ENCODE data around the gene HPSE2.
"Not testable (repeated sequence)": the region's sequence is repeated elsewhere in the genome, so short reads cannot be mapped to it uniquely, and the experiment has no call there.

Gene HPSE2

GRCh38 chr10:99007457-99007856 is 228.2 kb downstream of the HPSE2 start:
- Mint-ChIP-seq H3K27me3 (ENCODE audit: low read depth) (no peaks in the 10 kb centered on the region), H3K36me3 (ENCODE audit: low read depth) (no peaks in the 10 kb centered on the region), H3K27ac (no peak overlapping the region), H3K4me1 (ENCODE audit: low read depth) (no peaks in the 10 kb centered on the region), H3K9me3 (peaks cover 27% of the 10 kb centered on the region), H3K4me3 (no peak overlapping the region)
- no peak for DNase-seq (ENCODE audit: low spot score)

GRCh38 chr10:99005254-99005653 is 230.4 kb downstream of the HPSE2 start:
- no peak overlapping the region for H3K27ac Mint-ChIP-seq
- H3K4me3 Mint-ChIP-seq, result no peak overlapping the region
- H3K9me3 Mint-ChIP-seq, result peaks cover 27% of the 10 kb centered on the region
- H3K27me3 Mint-ChIP-seq (ENCODE audit: low read depth), result no peaks in the 10 kb centered on the region
- DNase-seq (ENCODE audit: low spot score), result no peak
- no peaks in the 10 kb centered on the region for H3K36me3 Mint-ChIP-seq (ENCODE audit: low read depth)
- no peaks in the 10 kb centered on the region for H3K4me1 Mint-ChIP-seq (ENCODE audit: low read depth)

DNA sequence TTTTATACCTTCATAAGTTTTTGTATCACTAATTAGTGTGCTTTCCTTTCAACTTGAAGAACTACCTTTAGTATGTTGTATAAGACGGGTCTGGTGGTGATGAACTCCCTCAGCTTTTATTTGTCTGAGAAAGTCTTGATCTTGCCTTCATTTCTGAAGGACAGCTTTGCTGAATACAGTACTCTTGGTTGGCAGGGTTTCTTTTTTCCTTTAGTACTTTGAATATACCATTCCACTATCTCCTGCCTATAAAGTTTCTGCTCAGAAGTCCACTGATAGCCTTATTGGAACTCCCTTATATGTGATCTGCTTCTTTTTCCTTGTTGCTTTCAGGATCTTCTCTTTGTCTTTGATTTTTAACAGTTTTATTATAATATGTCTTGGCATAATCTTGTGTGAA is 230.9 kb downstream of the HPSE2 start:
- Mint-ChIP-seq H3K9me3 (peaks cover 27% of the 10 kb centered on the region), H3K36me3 (ENCODE audit: low read depth) (no peaks in the 10 kb centered on the region), H3K27ac (no peak overlapping the region), H3K4me1 (ENCODE audit: low read depth) (no peaks in the 10 kb centered on the region), H3K27me3 (ENCODE audit: low read depth) (no peaks in the 10 kb centered on the region), H3K4me3 (no peak overlapping the region)
- DNase-seq (ENCODE audit: low spot score), result no peak

DNA sequence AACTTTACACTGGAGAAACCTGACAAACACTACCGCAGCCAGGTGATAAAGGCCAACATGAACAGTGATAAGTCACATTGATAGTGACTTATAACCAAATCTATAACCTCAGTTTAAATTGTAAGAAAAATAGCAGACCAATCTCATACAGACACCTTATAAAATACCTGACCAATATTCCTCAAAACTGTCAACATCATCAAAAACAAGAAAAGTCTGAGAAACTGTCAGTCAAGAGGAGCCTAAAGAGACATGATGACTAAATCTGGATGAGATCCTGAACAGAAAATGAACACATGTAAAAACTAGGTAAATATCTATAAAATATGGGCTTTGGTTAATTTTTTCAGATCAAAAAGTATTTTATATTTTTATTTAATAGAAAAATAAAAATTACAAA is 233.3 kb downstream of the HPSE2 start:
- Mint-ChIP-seq H3K9me3 (peaks cover 27% of the 10 kb centered on the region), H3K27me3 (ENCODE audit: low read depth) (no peaks in the 10 kb centered on the region), H3K36me3 (ENCODE audit: low read depth) (no peaks in the 10 kb centered on the region)

DNA sequence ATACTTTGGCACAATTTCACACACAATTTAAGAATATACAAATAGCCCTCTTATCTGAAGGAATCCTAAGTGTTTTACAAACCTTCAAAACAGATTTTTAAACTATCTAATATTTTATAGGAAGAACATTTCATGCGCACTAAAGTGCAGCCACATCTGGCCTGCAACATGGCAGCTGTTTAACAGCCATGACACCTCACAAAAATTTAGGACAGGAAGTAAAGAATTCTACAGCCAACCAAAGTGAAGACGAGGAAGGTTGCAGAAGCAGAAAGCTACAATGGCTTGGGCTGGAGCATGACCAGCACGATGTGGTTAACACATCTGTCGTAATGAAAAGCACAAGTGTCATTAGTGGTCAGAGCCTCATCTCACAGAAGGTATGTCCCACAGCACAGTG is 238.1 kb downstream of the HPSE2 start:
- Mint-ChIP-seq H3K4me1 (ENCODE audit: low read depth) (no peaks in the 10 kb centered on the region), H3K36me3 (ENCODE audit: low read depth) (no peaks in the 10 kb centered on the region), H3K4me3 (no peak overlapping the region), H3K27ac (no peak overlapping the region), H3K9me3 (no peaks in the 10 kb centered on the region), H3K27me3 (ENCODE audit: low read depth) (no peaks in the 10 kb centered on the region)
- DNase-seq (ENCODE audit: low spot score), result no peak

More for the DNA sequence above, 233.3 kb downstream of the HPSE2 start:
- no peak for DNase-seq (ENCODE audit: low spot score)
- no peak overlapping the region for H3K4me3 Mint-ChIP-seq
- H3K27ac Mint-ChIP-seq, result no peak overlapping the region
- H3K4me1 Mint-ChIP-seq (ENCODE audit: low read depth), result no peaks in the 10 kb centered on the region

GRCh38 chr10:98994030-98994429 is 241.6 kb downstream of the HPSE2 start:
- Mint-ChIP-seq H3K9me3 (no peaks in the 10 kb centered on the region), H3K27ac (no peak overlapping the region), H3K4me3 (no peak overlapping the region), H3K4me1 (ENCODE audit: low read depth) (no peaks in the 10 kb centered on the region), H3K36me3 (ENCODE audit: low read depth) (no peaks in the 10 kb centered on the region), H3K27me3 (ENCODE audit: low read depth) (no peaks in the 10 kb centered on the region)
- DNase-seq (ENCODE audit: low spot score), result no peak

DNA sequence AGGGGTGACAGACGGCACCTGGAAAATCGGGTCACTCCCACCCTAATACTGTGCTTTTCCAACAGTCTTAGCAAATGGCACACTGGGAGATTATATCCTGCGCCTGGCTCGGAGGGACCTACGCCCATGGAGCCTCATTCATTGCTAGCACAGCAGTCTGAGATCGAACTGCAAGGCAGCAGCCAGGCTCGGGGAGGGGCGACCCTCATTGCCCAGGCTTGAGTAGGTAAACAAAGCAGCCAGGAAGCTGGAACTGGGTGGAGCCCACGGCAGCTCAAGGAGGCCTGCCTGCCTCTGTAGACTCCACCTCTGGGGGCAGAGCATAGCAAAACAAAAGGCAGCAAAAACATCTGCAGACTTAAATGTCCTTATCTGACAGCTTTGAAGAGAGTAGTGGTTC is 251.9 kb downstream of the HPSE2 start:
- not testable (repeated sequence) for H3K4me1 Mint-ChIP-seq (ENCODE audit: low read depth); H3K9me3 Mint-ChIP-seq; H3K27me3 Mint-ChIP-seq (ENCODE audit: low read depth); DNase-seq (ENCODE audit: low spot score); H3K4me3 Mint-ChIP-seq; H3K36me3 Mint-ChIP-seq (ENCODE audit: low read depth); H3K27ac Mint-ChIP-seq

DNA sequence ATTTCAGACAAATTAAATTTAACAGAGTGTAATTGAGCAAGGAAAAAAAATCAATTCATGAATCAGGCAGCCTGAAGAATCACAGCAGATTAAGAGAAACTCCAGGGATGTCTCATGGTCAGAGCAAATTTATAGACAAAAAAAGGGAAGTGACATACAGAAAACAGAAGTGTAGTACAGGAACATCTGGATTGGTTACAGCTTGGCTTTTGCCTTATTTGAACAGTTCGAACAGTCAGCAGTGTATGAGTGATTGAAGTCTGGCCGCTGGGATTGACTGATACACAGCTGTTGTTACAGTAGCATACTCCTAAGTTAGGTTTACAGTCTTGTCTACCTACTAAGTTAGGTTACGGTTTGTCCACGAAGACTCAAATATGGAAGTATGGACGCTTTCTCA is 255.3 kb downstream of the HPSE2 start:
- H3K27ac Mint-ChIP-seq, result no peak overlapping the region
- no peak overlapping the region for H3K4me3 Mint-ChIP-seq
- no peaks in the 10 kb centered on the region for H3K4me1 Mint-ChIP-seq (ENCODE audit: low read depth)
- no peaks in the 10 kb centered on the region for H3K36me3 Mint-ChIP-seq (ENCODE audit: low read depth)
- H3K27me3 Mint-ChIP-seq (ENCODE audit: low read depth), result no peaks in the 10 kb centered on the region
- DNase-seq (ENCODE audit: low spot score), result no peak
- no peaks in the 10 kb centered on the region for H3K9me3 Mint-ChIP-seq

DNA sequence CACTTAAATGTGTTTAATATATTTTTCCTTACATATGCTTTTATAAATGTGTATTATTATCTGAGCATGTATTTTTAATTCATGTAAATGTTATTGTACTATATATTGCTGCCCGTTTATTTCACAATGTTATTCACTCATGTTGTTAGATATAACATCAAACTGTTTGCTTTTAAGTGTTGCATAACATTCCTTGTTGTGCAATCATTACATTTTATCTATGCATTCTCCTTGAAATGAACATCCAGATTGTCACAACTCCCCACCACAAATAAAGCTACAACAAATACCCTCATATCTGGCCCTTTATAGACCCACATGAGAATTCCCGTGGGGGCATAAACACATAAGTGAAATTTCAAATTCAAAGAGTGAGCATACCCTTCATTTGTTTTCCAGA is 264.2 kb downstream of the HPSE2 start:
- no peak overlapping the region for H3K27ac Mint-ChIP-seq

DNA sequence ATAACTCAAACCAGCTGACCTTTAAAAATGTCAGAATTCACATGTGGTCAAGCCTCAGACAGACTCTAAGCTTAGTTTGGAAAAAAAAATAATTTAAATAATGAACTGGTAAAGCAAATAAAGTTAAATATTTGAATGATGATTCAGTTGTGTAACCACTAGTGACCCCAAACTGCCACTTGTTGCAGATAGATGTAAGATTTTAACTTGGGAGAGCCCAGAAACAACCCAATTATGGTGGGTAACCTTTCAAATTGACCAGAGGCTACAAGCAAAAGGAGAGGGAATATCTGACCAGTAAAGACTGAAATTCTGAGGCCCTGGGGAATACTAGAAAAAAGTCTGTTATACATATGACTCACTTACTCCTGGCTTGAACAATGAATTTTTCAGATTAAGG is 268.1 kb downstream of the HPSE2 start:
- no peak overlapping the region for H3K27ac Mint-ChIP-seq
- H3K36me3 Mint-ChIP-seq (ENCODE audit: low read depth), result no peaks in the 10 kb centered on the region
- no peaks in the 10 kb centered on the region for H3K4me1 Mint-ChIP-seq (ENCODE audit: low read depth)
- no peaks in the 10 kb centered on the region for H3K9me3 Mint-ChIP-seq
- no peak for DNase-seq (ENCODE audit: low spot score)
- no peak overlapping the region for H3K4me3 Mint-ChIP-seq
- H3K27me3 Mint-ChIP-seq (ENCODE audit: low read depth), result no peaks in the 10 kb centered on the region

More for the DNA sequence above, 264.2 kb downstream of the HPSE2 start:
- Mint-ChIP-seq H3K27me3 (ENCODE audit: low read depth) (no peaks in the 10 kb centered on the region), H3K36me3 (ENCODE audit: low read depth) (no peaks in the 10 kb centered on the region), H3K4me3 (no peak overlapping the region), H3K4me1 (ENCODE audit: low read depth) (no peaks in the 10 kb centered on the region), H3K9me3 (no peaks in the 10 kb centered on the region)
- no peak for DNase-seq (ENCODE audit: low spot score)

DNA sequence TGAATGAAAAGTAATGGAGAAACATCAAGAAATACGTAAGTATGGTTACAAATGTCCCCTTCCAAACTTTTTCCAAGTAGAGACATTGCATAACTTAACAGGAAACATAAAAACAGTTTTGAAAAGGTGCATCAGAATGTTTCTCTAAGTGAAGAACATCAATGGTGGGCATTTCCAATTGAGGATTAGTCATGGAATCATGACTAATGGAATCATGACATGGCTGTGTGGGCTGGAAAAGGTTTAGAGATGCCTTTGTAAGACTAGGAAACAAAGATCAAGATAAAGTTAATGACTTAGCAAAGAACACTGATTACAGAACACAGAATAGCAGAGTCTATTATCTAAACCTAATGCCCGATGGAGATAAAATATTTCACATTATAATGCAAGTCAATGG is 272.0 kb downstream of the HPSE2 start:
- Mint-ChIP-seq H3K4me1 (ENCODE audit: low read depth) (no peaks in the 10 kb centered on the region), H3K4me3 (no peak overlapping the region), H3K27ac (no peak overlapping the region), H3K27me3 (ENCODE audit: low read depth) (no peaks in the 10 kb centered on the region), H3K36me3 (ENCODE audit: low read depth) (no peaks in the 10 kb centered on the region), H3K9me3 (no peaks in the 10 kb centered on the region)
- DNase-seq (ENCODE audit: low spot score), result no peak

- Mint-ChIP-seq H3K27ac (no peak overlapping the region), H3K9me3 (no peaks in the 10 kb centered on the region), H3K36me3 (ENCODE audit: low read depth) (no peaks in the 10 kb centered on the region), H3K4me1 (ENCODE audit: low read depth) (no peaks in the 10 kb centered on the region), H3K4me3 (no peak overlapping the region), H3K27me3 (ENCODE audit: low read depth) (no peaks in the 10 kb centered on the region)
- no peak for DNase-seq (ENCODE audit: low spot score)
Measured at GRCh38 chr10:98959379-98959778, 276.3 kb downstream of the HPSE2 start.

- no peaks in the 10 kb centered on the region for H3K36me3 Mint-ChIP-seq (ENCODE audit: low read depth)
- DNase-seq (ENCODE audit: low spot score), result no peak
- no peak overlapping the region for H3K27ac Mint-ChIP-seq
- no peaks in the 10 kb centered on the region for H3K9me3 Mint-ChIP-seq
- no peaks in the 10 kb centered on the region for H3K27me3 Mint-ChIP-seq (ENCODE audit: low read depth)
- H3K4me3 Mint-ChIP-seq, result no peak overlapping the region
- H3K4me1 Mint-ChIP-seq (ENCODE audit: low read depth), result no peaks in the 10 kb centered on the region
Measured at GRCh38 chr10:98957801-98958200, 277.9 kb downstream of the HPSE2 start.

GRCh38 chr10:98956576-98957260 is 278.9 kb downstream of the HPSE2 start:
- no peaks in the 10 kb centered on the region for H3K4me1 Mint-ChIP-seq (ENCODE audit: low read depth)

DNA sequence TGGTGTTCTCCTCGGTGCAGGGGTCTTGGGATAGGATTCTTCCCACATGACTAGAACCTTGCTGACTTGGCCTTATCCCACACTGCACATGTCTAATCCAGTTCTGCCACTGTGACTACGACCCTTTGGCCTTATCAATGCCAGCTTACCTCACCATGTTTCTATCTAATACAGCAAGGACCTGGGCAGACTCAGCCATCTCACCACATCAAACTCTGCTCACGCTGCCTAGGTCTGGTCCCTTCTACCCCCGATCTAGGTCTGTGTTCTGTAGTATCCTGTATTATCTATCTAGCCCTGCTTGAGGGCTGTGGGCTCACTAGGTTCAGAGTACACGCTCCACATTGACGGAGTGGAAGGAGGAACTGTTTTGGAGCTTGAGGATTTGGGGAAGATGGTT is 282.4 kb downstream of the HPSE2 start:
- Mint-ChIP-seq H3K27ac (no peak overlapping the region), H3K27me3 (ENCODE audit: low read depth) (no peaks in the 10 kb centered on the region), H3K9me3 (no peaks in the 10 kb centered on the region), H3K36me3 (ENCODE audit: low read depth) (no peaks in the 10 kb centered on the region), H3K4me1 (ENCODE audit: low read depth) (no peaks in the 10 kb centered on the region), H3K4me3 (no peak overlapping the region)
- DNase-seq (ENCODE audit: low spot score), result no peak

More at GRCh38 chr10:98956576-98957260, 278.9 kb downstream of the HPSE2 start:
- no peaks in the 10 kb centered on the region for H3K9me3 Mint-ChIP-seq
- H3K27me3 Mint-ChIP-seq (ENCODE audit: low read depth), result no peaks in the 10 kb centered on the region
- no peaks in the 10 kb centered on the region for H3K36me3 Mint-ChIP-seq (ENCODE audit: low read depth)
- H3K27ac Mint-ChIP-seq, result no peak overlapping the region
- H3K4me3 Mint-ChIP-seq, result no peak overlapping the region
- no peak for DNase-seq (ENCODE audit: low spot score)
